Epithelial cell of proximal tubule (primary cell): ENCODE data around the gene ZKSCAN5. TPM values are rescaled to one million over a fixed set of nuclear protein-coding genes. Genes with fewer than 3 reads are reported as not detected.

ENCODE experiments used
- DNase-seq: peaks from one replicate; pipeline ENCODE4 v3.0.0-alpha.2; 2011; ENCODE audit warnings: low read depth
- H3K4me3 ChIP-seq: 2 replicates; pipeline ENCODE4 v1.5.1; 2011; ENCODE audit warnings: low read depth, mild to moderate bottlenecking, low read length
- total RNA-seq: library from RNA; depleted of rRNA; stranded (reverse); fragments of >200 nt; gene quantifications from 2 replicates; pipeline ENCODE4 v1.2.3, GENCODE V29; 2015
- TF ChIP-seq, protein P1 (sequence below): conservative IDR thresholded peaks from 2 replicates; pipeline ENCODE4 v1.5.1; 2012; ENCODE audit warnings: low read depth, mild to moderate bottlenecking, low read length

Gene ZKSCAN5
- 7.7 and 8.2 TPM in 2 replicates for total RNA-seq

- TF ChIP-seq, protein P1, sequence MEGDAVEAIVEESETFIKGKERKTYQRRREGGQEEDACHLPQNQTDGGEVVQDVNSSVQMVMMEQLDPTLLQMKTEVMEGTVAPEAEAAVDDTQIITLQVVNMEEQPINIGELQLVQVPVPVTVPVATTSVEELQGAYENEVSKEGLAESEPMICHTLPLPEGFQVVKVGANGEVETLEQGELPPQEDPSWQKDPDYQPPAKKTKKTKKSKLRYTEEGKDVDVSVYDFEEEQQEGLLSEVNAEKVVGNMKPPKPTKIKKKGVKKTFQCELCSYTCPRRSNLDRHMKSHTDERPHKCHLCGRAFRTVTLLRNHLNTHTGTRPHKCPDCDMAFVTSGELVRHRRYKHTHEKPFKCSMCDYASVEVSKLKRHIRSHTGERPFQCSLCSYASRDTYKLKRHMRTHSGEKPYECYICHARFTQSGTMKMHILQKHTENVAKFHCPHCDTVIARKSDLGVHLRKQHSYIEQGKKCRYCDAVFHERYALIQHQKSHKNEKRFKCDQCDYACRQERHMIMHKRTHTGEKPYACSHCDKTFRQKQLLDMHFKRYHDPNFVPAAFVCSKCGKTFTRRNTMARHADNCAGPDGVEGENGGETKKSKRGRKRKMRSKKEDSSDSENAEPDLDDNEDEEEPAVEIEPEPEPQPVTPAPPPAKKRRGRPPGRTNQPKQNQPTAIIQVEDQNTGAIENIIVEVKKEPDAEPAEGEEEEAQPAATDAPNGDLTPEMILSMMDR, result no peak
- DNase-seq, result peak; percentile 74
- peak within 1 kb of the TSS; percentile 77 for H3K4me3 ChIP-seq
Observed at GRCh38 chr7:99504603-99505323, at the start of gene ZKSCAN5. Gene ZKSCAN5 (plus strand): TSS chr7:99504662. CDS start chr7:99506045, 1,383 bp downstream.

- TF ChIP-seq, protein P1, result no peak
- no peak for DNase-seq
- H3K4me3 ChIP-seq, result no peak overlapping the region
Observed at GRCh38 chr7:99455874-99456273, 48.6 kb upstream of the ZKSCAN5 start.

DNA sequence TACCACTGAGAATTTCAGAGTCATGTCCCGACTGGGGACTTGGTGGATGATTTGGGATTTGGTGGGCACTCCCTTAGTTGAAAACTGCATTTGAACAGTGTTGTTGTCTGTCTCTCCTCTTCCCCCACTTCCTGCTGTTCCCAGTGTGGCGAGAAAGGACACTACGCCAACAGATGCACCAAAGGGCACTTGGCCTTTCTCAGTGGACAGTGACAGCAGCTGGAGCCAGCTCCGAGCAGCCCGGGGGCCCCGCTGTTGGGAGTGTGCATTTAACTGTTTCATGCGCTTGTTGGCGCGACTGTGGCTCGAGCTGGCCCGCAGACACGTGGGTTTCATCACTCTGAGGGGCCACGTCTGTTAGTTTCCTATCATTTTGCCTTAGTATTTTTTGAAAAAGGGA is 48.2 kb upstream of the ZKSCAN5 start:
- no peak for DNase-seq
- no peak overlapping the region for H3K4me3 ChIP-seq
- TF ChIP-seq, protein P1, result no peak

GRCh38 chr7:99457050-99457649 is 47.3 kb upstream of the ZKSCAN5 start:
- TF ChIP-seq, protein P1, result no peak
- no peak for DNase-seq
- H3K4me3 ChIP-seq, result no peak overlapping the region

DNA sequence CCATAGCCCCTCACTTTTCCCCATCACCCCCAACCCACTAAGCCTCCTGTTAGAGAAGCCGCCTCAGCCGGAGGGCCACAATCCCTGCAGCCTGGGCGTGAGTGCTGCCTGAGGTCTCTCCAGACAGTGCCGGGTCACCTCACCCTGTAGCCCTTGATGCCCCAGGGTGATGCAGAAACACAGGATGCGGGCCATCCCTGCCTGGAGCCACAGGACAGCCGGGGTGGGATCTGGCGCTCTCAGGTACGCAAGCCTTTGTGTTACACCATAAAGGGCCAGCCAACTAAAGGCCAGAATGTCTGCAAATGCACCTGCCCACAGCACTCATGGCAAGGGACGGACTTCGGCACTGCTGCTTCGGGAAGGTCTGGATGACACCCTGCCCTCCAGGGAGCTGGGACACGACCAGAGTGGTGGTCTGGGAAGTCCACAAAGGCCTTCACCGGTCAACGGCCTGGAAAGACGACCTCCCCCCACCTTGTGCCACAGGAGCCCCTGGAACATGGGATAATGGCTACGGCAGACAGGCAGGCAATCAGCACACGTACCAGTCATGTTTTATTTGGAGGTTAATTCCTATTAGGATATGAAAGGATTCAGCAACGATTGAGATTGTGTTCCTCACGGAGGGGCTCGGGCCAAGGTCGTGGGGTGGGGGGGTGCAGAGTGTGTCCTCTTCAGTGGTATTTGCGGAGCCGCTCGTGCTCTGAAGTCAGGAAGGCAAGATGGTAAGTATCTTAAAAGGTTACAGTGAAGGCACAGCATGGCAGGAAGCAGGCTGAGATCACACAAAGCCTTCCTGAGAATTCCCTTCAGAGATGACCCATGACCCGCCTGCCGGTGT is 46.6 kb upstream of the ZKSCAN5 start:
- no peak overlapping the region for H3K4me3 ChIP-seq
- TF ChIP-seq, protein P1, result no peak
- no peak for DNase-seq

DNA sequence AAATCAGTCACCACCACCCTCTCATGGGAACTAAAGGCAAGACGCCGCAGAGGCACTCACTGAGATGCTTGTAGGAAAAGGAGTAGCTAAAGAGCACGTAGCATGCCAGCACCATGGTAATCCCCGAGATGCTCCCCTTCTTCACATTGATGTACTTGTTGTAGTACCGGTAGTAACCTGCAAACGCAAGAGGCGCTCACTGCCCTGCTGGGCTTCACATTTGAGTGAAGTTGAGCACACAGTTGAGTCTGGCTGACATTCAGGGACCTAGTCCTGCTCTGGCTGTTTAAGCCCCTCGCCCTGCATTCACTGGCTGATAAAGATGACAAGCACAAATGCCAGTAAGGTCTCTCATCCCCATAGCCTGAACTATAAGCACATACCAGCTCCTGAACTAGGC is 45.4 kb upstream of the ZKSCAN5 start:
- DNase-seq, result no peak
- H3K4me3 ChIP-seq, result no peak overlapping the region
- TF ChIP-seq, protein P1, result peak; percentile 52
